Erythroblast (primary cell): Measurements from ENCODE around the gene SLC25A11.

Experiments used
- GATA1 ChIP-seq: IDR thresholded peaks from 2 replicates; pipeline ENCODE4 v1.6.1; 2011; ENCODE audit warnings: low read depth, mild to moderate bottlenecking, control low read depth, low read length, moderate library complexity
- POLR2A ChIP-seq: IDR thresholded peaks from 2 replicates; pipeline ENCODE4 v1.6.1; 2011; ENCODE audit warnings: mild to moderate bottlenecking, low read length

DNA sequence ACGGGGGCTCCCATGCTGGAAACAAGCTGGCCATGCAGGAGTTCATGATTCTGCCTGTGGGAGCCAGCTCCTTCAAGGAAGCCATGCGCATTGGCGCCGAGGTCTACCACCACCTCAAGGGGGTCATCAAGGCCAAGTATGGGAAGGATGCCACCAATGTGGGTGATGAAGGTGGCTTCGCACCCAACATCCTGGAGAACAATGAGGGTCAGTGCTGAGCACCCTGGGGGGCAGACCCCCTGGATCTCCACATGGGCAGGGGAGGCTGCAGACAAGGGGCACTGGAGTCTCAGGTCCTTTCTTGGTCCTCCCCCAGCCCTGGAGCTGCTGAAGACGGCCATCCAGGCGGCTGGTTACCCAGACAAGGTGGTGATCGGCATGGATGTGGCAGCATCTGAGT lies 15.2 kb upstream of the SLC25A11 start:
- no peak for TF ChIP-seq POLR2A
- TF ChIP-seq GATA1, result no peak
